ENCODE measurements around the gene HADH. TPM values are rescaled to one million over a fixed set of nuclear protein-coding genes. Genes with fewer than 3 reads are reported as not detected.

HADH gene
- total RNA-seq = 100 to 1,000 TPM in 2 of 9 donors, 10 to 100 TPM in 7; 24.5 to 123 (median 71.3) TPM
- 100 to 1,000 TPM in 1 of 3 donors, 10 to 100 TPM in 2; 38.0 to 102 (median 49.4) TPM for polyA plus RNA-seq
- long read RNA-seq, donor 1, full-length matches to known transcripts = 35 of 51 reads
- long read RNA-seq, donor 1, partial matches to known transcripts = 16 of 51 reads
- long read RNA-seq, donor 1, other reads (novel, unspliced or antisense) = 0 of 51 reads
- long read RNA-seq, donor 2, full-length matches to known transcripts = 14 of 14 reads
- long read RNA-seq, donor 2, partial matches to known transcripts = 0 of 14 reads
- long read RNA-seq, donor 2, other reads (novel, unspliced or antisense) = 0 of 14 reads
- long read RNA-seq, donor 3, full-length matches to known transcripts = 19 of 28 reads
- long read RNA-seq, donor 3, partial matches to known transcripts = 9 of 28 reads
- long read RNA-seq, donor 3, other reads (novel, unspliced or antisense) = 0 of 28 reads
- long read RNA-seq, donor 4, full-length matches to known transcripts = 76 of 82 reads
- long read RNA-seq, donor 4, partial matches to known transcripts = 0 of 82 reads
- long read RNA-seq, donor 4, other reads (novel, unspliced or antisense) = 6 of 82 reads
- long read RNA-seq, donor 5, full-length matches to known transcripts = 244 of 246 reads
- long read RNA-seq, donor 5, partial matches to known transcripts = 1 of 246 reads
- long read RNA-seq, donor 5, other reads (novel, unspliced or antisense) = 1 of 246 reads
- long read RNA-seq, donor 6, full-length matches to known transcripts = 41 of 48 reads
- long read RNA-seq, donor 6, partial matches to known transcripts = 2 of 48 reads
- long read RNA-seq, donor 6, other reads (novel, unspliced or antisense) = 5 of 48 reads
- long read RNA-seq, donor 7, transcript HADH-201 (8 exons, 1,912 nt) = major isoform, 9 of 22 reads
- long read RNA-seq, donor 7, partial matches to known transcripts = 13 of 22 reads
- long read RNA-seq, donor 7, other reads (novel, unspliced or antisense) = 0 of 22 reads
- long read RNA-seq, donor 8, transcript HADH-201 (8 exons, 1,912 nt) = major isoform, 37 of 44 reads
- long read RNA-seq, donor 8, partial matches to known transcripts = 0 of 44 reads
- long read RNA-seq, donor 8, other reads (novel, unspliced or antisense) = 7 of 44 reads
- long read RNA-seq, donor 9, full-length matches to known transcripts = 34 of 56 reads
- long read RNA-seq, donor 9, partial matches to known transcripts = 16 of 56 reads
- long read RNA-seq, donor 9, other reads (novel, unspliced or antisense) = 6 of 56 reads
- long read RNA-seq, donor 10, transcript HADH-201 (8 exons, 1,912 nt) = major isoform, 11 of 11 reads
- long read RNA-seq, donor 10, partial matches to known transcripts = 0 of 11 reads
- long read RNA-seq, donor 10, other reads (novel, unspliced or antisense) = 0 of 11 reads

- peak within 1 kb of the TSS; percentile 54 to 93 (median 92) for H3K27ac ChIP-seq
- H3K36me3 ChIP-seq (replicated peaks in 1 of 2) = no peaks in the 10 kb centered on the region
- peak within 1 kb of the TSS; percentile 48 to 92 (median 76) for H3K4me3 ChIP-seq
- TF ChIP-seq POLR2A (IDR thresholded peaks at IDR 0.05) (peak; percentile 87 to 98), CTCF (IDR thresholded peaks at IDR 0.05) (no peak)
- H3K9me3 ChIP-seq (replicated peaks in 1 of 3) = no peaks in the 10 kb centered on the region
- 0 to 1% (median 1%) methylated on average over 19 to 78 of the region's 78 CpGs for WGBS, 4 donors
- intact Hi-C loops (cut with DNase I) = no loop called here
- H3K4me1 ChIP-seq (replicated peaks in 1 of 2) = peaks cover 23 to 46% of the 10 kb centered on the region in 2 donors
- DNase-seq = peak; percentile 92 to 97 (median 95)
- no peaks in the 10 kb centered on the region for H3K27me3 ChIP-seq
Measured at GRCh38 chr4:107989537-107990386, at the start of gene HADH. TSS of gene HADH (plus strand) at chr4:107989889. CDS start at chr4:107989933, 44 bp downstream.

GRCh38 chr4:107945809-107946208, 43.9 kb upstream of the HADH start:
- Histone ChIP-seq H3K27me3 (no peaks in the 10 kb centered on the region), H3K27ac (no peak overlapping the region), H3K4me3 (no peak overlapping the region), H3K9me3 (replicated peaks in 1 of 3) (no peaks in the 10 kb centered on the region), H3K36me3 (replicated peaks in 1 of 2) (no peaks in the 10 kb centered on the region), H3K4me1 (replicated peaks in 1 of 2) (no peaks in the 10 kb centered on the region)
- TF ChIP-seq POLR2A (IDR thresholded peaks at IDR 0.05) = no peak
- TF ChIP-seq CTCF (IDR thresholded peaks at IDR 0.05) = no peak
- intact Hi-C loops (cut with DNase I) = no loop called here
- DNase-seq = no peak
- WGBS, 4 donors = 94 to 100% (median 97%) methylated on average over 3 of the region's 3 CpGs

GRCh38 chr4:107950746-107951540, 38.7 kb upstream of the HADH start:
- Histone ChIP-seq H3K27ac (no peak overlapping the region), H3K36me3 (replicated peaks in 1 of 2) (peaks cover 0 to 3% of the 10 kb centered on the region in 2 donors), H3K4me3 (no peak overlapping the region), H3K9me3 (replicated peaks in 1 of 3) (no peaks in the 10 kb centered on the region), H3K27me3 (no peaks in the 10 kb centered on the region), H3K4me1 (replicated peaks in 1 of 2) (no peaks in the 10 kb centered on the region)
- no peak for DNase-seq
- WGBS, 4 donors = 92 to 98% (median 96%) methylated on average over 2 of the region's 2 CpGs
- intact Hi-C loops (cut with DNase I) = no loop called here
- TF ChIP-seq CTCF (IDR thresholded peaks at IDR 0.05) (no peak), POLR2A (IDR thresholded peaks at IDR 0.05) (no peak)

All from adrenal gland (tissue), 19 donors.